ENCODE results near the gene VOPP1.
"Not testable (repeated sequence)": the region's sequence is repeated elsewhere in the genome, so short reads cannot be mapped to it uniquely, and the experiment has no call there.

DNA sequence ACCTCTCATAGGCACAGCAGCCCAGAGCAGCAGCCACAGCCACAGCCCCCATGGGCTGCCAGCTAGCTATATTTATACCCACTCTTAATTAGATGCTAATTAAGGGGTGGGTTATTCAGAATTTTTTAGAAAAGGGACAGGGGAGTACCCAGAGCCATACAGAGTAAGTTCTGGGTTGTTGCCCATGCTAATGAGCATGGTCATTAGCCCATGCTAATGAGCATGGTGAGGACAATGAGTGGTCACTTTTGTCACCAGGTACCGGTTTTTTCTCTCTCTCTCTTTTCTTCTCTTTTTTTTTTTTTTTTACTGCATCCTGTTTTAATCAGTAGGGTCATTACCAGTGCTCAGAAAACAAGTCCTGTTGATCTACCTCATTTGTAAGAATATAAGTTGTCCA is 37.4 kb upstream of the VOPP1 start:
- TF ChIP-seq, protein P1, sequence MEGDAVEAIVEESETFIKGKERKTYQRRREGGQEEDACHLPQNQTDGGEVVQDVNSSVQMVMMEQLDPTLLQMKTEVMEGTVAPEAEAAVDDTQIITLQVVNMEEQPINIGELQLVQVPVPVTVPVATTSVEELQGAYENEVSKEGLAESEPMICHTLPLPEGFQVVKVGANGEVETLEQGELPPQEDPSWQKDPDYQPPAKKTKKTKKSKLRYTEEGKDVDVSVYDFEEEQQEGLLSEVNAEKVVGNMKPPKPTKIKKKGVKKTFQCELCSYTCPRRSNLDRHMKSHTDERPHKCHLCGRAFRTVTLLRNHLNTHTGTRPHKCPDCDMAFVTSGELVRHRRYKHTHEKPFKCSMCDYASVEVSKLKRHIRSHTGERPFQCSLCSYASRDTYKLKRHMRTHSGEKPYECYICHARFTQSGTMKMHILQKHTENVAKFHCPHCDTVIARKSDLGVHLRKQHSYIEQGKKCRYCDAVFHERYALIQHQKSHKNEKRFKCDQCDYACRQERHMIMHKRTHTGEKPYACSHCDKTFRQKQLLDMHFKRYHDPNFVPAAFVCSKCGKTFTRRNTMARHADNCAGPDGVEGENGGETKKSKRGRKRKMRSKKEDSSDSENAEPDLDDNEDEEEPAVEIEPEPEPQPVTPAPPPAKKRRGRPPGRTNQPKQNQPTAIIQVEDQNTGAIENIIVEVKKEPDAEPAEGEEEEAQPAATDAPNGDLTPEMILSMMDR (IDR thresholded peaks at IDR 0.05; ENCODE audit: low read depth, low read length, poor library complexity, severe bottlenecking) = not testable (repeated sequence)
- not testable (repeated sequence) for TF ChIP-seq EZH2phosphoT487 (IDR thresholded peaks at IDR 0.05; ENCODE audit: borderline replicate concordance, low read length)

All from DOHH2 (cell line).